ENCODE measurements around the gene ARHGAP30.

Gene ARHGAP30

GRCh38 chr1:161008869-161009510 is 60.7 kb downstream of the ARHGAP30 start:
- DNase-seq, result no peak

DNA sequence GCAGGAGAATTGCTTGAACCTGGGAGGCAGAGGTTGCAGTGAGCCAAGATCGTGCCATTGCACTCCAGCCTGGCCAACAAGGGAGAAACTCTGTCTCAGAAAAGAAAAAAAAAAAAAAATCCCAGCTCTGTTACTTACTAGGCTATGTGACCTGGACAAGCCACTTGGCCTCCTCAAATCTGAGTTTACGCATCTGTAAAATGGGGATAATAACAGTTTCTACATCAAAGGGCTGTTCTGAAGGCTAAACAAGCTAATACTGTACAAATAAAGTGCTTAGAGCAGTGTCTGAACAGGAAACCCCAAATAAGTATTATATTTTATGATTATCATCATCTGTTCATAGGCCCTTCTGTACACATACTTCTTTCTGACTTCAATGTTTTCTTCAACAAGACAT is 62.3 kb downstream of the ARHGAP30 start:
- DNase-seq, result no peak

DNA sequence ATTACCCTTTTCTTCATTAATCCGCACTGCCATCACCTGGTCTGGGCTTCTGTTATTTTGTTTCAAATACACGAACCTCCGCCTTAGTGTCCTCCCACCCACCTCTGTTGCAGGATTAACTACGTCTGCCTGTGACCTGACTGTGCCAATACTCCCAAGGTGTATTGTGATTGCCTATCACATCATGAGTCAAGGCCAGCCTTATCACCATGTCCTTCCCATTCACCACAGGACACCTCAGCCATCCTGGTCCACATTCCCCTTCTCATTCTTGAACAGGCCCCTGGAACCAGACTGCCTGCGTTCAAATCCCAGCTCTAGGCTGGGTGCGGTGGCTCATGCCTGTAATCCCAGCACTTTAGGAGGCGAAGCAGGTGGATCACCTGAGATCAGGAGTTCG is 63.1 kb downstream of the ARHGAP30 start:
- no peak for DNase-seq

DNA sequence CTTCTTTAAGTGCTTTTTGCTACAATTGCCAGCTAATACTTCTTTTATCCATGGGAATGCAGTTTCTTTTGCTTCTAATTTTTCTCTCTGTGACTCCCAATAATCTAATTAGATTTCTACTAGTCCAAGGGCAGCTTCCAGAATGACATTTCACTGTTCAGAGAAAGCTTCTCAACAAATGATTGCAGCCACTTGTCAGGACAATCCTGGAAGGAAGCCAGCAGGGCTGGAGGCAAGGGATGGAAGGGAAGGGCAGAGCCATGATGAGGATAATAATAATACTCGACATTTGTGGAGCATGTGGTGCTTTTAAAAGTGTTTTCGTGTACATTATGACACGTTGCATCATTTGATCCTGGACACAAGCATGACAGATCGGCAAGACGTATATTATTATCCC is 68.2 kb downstream of the ARHGAP30 start:
- DNase-seq, result no peak

DNA sequence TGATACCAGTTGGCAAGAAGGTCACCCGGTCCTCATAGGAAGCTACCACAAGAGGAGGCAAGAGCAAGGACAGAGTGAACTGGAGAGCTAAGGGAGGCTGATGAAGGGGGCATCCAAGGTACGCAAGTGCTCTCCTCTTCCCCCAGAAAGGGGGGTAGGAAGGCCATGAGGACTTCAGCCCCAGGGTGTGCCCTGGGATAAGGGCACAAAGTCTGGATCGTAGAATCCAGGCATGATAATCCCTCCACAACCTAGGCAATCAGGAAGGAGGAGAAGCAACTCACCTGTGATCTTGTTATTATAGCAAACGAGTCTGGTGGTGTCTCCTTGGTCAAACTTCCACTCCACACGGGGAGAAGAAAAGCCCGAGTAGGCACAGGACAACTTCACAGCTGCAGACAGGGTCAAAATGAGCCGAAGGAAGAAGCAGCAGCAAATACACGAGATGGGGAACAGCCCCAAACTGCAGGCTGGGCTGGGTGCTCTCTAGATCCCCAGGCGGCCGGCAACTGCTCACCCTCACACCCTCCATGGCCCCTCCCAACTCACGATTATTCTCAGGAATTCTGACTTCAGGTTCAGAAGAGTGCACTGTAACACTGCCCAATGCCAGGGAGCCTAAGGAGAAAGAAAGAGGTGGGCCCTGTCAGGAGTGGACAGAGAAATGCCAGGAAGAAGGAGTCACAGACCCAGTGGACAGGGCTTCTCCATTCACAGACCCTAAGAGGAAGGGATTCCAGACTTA is 68.8 kb downstream of the ARHGAP30 start:
- no peak for DNase-seq

DNA sequence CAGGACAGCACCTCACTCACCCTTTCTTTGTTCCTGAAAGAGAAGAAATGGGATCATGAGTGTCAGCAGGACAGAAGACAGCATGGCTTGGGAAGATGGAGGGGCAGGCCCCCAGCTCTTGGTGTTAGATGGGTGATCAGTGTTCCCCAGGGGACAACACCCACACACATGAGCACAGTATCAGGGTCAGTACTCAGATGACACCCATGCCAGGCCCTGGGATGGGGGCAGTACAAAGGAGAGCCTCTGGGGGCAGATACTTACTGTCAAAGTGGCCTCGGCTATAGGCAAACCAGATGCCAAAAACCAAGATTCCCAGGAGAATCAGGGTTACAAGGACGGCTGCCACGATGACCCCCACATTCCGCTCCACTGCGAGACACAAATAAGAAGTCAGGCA is 70.3 kb downstream of the ARHGAP30 start:
- no peak for DNase-seq

DNA sequence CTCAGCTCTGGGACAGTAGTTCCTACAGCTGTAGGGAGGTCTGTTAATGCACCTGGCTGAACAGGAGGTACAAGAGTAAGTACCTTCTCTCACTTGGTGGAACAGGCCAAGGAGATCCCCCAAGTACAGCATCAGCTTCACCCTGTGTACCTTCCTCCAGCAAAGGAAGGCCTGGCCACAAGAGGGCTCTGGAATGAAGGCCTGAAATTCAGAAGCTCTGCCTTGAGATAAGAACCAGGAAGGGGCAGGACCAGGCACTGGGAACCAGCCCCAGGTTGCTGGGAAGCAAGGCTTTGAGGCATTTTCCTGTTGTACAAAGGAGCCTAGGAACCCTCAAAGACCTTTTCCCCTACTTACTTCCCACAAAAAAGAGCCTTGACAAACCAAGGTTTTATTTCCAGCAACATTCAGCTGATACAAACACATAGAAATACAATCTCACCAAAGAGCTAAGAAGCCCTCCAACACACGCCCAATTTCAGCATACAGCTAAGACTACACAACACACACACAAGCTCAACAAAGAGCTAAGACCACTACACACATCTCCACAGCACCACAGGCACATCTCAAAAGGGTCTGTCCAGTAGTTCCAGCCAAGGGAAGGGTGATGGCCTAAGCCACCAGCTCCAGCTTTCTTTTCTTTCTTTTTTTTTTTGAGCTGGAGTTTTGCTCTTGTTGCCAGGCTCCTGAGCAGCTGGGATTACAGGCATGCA is 72.2 kb downstream of the ARHGAP30 start:
- no peak for DNase-seq

Measured in NCI-H510A (cell line).